GM18870 (cell line): ENCODE results near the gene ADAMTSL2.

Experiments
- ATAC-seq: cut with Tn5 transposase; IDR thresholded peaks from one replicate; pipeline ENCODE4 v1.9.1; 2021; ENCODE audit warnings: moderate library complexity; ENCODE audit not compliant: unreplicated experiment

ADAMTSL2 gene

GRCh38 chr9:133499892-133500270 lies 34.6 kb upstream of the ADAMTSL2 start:
- ATAC-seq = no peak

GRCh38 chr9:133502112-133502511 lies 32.4 kb upstream of the ADAMTSL2 start:
- ATAC-seq = no peak

DNA sequence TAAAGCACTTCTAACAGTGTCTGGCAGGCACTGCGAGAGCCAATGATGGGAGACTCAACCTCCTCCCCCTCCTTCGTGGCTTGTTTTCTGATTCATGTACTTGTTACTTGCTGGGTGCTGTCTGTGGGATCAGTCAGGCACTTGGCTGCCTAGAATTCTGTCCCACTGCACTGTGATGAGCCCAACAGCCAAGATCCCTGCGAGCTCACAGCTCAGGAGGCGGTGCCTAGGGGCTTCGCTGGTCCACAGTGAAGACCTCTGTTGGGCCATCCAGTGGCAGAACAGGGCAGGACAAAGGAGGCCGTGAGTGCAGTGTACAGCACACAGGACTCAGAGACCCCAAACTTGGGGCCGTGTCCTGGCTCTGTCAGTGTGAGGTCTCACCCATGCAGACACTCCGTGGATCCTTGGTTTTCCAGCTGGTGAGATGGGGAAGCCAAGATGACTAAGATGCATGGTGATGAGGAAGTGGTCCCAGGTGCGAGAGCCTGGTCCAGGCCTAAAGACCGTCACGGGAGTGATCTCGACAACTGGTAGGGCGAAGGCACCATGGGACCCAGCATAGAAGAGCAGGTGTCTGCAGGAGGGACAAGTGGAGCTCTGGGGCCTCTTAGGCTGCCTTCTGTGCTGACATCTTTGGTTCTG lies 29.2 kb upstream of the ADAMTSL2 start:
- no peak for ATAC-seq

GRCh38 chr9:133505901-133506652 lies 28.4 kb upstream of the ADAMTSL2 start:
- no peak for ATAC-seq

- no peak for ATAC-seq
Measured at GRCh38 chr9:133506653-133507038, 27.9 kb upstream of the ADAMTSL2 start.

DNA sequence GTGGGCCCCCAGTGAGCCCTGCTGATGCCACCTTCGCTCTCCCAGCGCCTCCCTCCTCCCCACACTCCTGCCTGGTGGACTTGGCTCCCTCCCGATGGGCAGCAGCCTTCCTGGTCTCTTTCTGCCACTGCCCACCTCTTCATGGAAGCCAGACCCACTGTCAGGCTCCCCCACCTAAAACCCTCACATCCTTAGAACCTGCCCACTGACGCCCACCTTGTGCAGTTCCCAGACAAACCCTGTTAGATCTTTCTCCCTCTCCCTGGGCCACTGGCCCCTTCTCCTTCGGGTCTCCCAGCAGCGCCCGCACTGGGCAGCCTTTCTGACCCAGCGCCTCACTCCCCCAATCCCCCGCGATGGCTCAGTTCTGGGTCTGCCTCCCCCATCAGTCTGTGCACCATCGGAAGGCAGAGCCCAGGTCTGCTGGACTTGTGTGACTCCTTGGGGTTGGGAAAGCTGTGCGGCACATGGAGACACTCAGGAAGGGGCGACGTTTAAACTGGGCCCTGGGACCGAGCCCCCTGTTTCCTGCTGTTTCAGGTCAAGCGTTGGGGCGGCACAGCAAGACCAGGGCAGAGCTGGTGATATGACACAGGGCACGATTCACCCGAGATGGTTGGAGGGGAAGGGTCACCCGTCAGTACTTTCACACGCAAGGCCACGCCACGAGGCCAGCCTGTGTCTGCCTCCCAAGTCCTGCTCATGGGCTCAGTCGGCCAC lies 27.1 kb upstream of the ADAMTSL2 start:
- ATAC-seq = no peak

GRCh38 chr9:133508046-133508445 lies 26.5 kb upstream of the ADAMTSL2 start:
- no peak for ATAC-seq

GRCh38 chr9:133509179-133510083 lies 25.1 kb upstream of the ADAMTSL2 start:
- ATAC-seq = no peak

GRCh38 chr9:133510926-133511505 lies 23.5 kb upstream of the ADAMTSL2 start:
- no peak for ATAC-seq

DNA sequence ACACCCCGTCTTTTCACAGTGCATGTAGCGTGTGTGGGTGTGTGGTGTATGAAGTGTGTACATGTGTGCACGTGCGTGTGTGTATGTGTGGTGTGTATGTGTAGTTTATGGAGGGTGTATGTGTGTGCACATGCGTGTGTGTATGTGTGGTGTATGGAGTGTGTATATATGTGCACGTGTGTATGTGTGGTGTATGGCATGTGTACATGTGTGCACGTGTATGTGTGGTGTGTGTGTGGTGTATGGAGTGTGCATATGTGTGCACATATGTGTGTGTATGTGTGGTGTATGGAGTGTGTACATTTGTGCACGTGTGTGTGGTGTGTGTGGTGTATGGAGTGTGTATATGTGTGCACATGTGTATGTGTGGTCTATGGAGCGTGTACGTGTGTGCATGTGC lies 22.9 kb upstream of the ADAMTSL2 start:
- ATAC-seq = no peak

GRCh38 chr9:133512253-133513213 lies 22.0 kb upstream of the ADAMTSL2 start:
- no peak for ATAC-seq

- ATAC-seq = no peak
Measured at GRCh38 chr9:133513214-133514100, 21.0 kb upstream of the ADAMTSL2 start.

DNA sequence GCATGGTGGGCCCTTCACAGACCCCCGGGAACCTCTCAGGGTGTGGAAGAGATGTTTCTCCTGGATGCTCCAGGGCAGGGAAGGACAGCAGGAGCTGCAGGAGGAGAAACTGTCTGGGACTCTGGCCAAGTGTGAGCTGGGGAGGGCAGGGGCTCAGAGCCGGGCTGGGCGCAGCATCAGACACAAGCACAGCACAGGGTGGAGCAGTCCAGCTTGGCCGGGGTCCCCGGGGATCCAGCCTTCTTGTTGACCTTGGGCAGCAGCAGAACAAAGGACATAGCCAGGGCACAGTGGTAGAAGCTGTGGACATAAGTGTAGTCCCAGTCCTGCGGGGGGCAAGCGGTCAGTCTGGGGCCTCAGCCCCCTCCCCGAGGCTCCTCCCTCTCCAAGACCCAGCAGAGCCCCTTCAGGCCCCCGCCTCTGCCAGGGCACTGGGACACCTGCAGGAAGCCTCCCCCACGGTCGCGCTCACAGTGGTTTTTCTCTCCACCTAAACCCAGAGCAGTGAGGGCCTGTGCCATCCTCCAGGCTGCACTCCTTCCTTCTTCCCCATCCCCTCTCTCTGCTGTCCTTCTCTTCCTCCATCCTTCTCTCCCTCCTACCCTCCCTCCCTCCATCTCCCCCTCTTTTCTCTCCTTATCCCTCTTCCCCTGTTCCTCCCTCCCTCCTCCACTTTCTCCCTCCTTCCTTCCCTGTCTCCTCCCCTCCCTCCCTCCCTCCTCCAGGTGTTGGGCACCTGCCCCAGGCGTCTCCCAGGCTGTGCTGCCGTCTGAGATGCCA lies 19.9 kb upstream of the ADAMTSL2 start:
- no peak for ATAC-seq

DNA sequence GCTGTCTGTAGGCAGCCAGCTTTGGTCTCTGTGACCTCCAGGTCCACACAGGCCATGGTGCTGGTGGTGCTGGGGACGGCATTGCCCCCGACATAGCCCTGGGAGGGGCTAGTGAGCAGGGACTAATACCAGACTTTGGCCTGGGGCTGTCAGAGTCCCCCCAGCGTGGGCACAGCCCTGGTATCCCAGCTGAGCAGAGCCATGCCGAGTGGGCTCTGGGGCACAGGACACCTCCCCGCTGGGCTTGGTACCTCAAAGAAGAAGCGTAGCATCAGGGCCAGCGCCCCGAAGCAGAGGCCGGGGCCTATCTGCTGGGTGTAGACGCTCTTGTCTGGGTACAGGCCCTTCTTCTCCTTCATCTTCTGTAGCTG lies 19.3 kb upstream of the ADAMTSL2 start:
- no peak for ATAC-seq

- ATAC-seq = no peak
Measured at GRCh38 chr9:133515615-133516255, 18.8 kb upstream of the ADAMTSL2 start.

DNA sequence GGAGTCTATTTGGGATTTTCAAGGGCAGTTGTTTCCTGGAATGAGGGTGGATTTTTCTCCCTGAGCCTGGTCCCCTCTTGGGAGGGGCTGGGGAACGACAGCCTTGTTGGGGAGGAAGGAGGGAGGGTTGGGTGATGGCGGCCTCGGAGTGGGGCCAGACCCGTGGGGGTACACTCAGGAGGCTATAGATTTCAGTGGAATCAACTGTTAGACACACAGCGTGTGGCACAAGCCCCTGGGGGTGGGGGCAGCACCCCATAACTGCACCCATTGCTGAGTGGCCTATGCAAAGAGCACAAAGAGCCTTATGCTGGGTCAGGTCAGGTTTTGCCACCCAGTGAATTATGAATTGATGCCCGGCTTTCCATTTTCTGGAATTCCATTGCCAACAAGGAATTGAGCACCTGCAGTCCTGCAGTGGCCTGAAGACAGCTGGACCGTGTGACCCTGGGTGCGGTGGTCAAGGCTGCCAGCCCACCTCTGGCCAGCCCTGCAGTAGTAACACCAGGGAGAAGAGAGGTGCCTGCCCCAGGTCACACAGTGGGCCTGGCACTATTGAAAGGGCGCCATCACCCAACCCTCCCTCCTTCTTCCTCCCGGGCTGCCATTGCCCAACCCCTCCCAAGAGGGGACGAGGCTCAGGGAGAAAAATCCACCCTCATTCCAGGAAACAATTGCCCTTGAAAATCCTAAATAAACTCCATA lies 18.1 kb upstream of the ADAMTSL2 start:
- no peak for ATAC-seq

GRCh38 chr9:133516961-133517350 lies 17.5 kb upstream of the ADAMTSL2 start:
- no peak for ATAC-seq
